Activated CD8-positive, alpha-beta memory T cell treated with anti-CD3 and anti-CD28 coated beads for 4 hours (primary cell): Measurements from ENCODE around the gene TBC1D5.
"Not testable (repeated sequence)": the region's sequence is repeated elsewhere in the genome, so short reads cannot be mapped to it uniquely, and the experiment has no call there.

Experiments
- DNase-seq, 2 donors: peaks; one replicate each; pipeline ENCODE4 v3.0.0-alpha.2; 2020; ENCODE audit warnings: low read depth in 2 of 2

TBC1D5 gene

GRCh38 chr3:17709236-17709810, 33.1 kb downstream of the TBC1D5 start:
- DNase-seq = no peak

- DNase-seq = no peak
These were observed 34.5 kb downstream of the TBC1D5 start for GRCh38 chr3:17707813-17708543.

GRCh38 chr3:17705991-17706390, 36.4 kb downstream of the TBC1D5 start:
- not testable (repeated sequence) for DNase-seq

GRCh38 chr3:17699815-17700214, 42.6 kb downstream of the TBC1D5 start:
- not testable (repeated sequence) for DNase-seq

GRCh38 chr3:17695665-17696064, 46.8 kb downstream of the TBC1D5 start:
- DNase-seq = not testable (repeated sequence)

GRCh38 chr3:17693670-17693999, 48.8 kb downstream of the TBC1D5 start:
- not testable (repeated sequence) for DNase-seq

- DNase-seq = not testable (repeated sequence)
These were observed 49.4 kb downstream of the TBC1D5 start for GRCh38 chr3:17692846-17693669.

GRCh38 chr3:17687566-17687965, 54.9 kb downstream of the TBC1D5 start:
- DNase-seq = no peak

GRCh38 chr3:17686613-17687012, 55.8 kb downstream of the TBC1D5 start:
- DNase-seq = no peak

- DNase-seq = no peak
These were observed 58.8 kb downstream of the TBC1D5 start for GRCh38 chr3:17683542-17684207.

GRCh38 chr3:17680530-17680929, 61.9 kb downstream of the TBC1D5 start:
- DNase-seq = no peak

GRCh38 chr3:17678116-17678741, 64.2 kb downstream of the TBC1D5 start:
- no peak for DNase-seq

- no peak for DNase-seq
These were observed 68.2 kb downstream of the TBC1D5 start for GRCh38 chr3:17674082-17674686.

GRCh38 chr3:17672506-17672905, 69.9 kb downstream of the TBC1D5 start:
- no peak for DNase-seq

GRCh38 chr3:17670749-17671148, 71.7 kb downstream of the TBC1D5 start:
- no peak for DNase-seq

GRCh38 chr3:17664923-17665322, 77.5 kb downstream of the TBC1D5 start:
- no peak for DNase-seq

GRCh38 chr3:17656264-17656663, 86.2 kb downstream of the TBC1D5 start:
- no peak for DNase-seq

- no peak for DNase-seq
These were observed 86.7 kb downstream of the TBC1D5 start for GRCh38 chr3:17655743-17656142.

GRCh38 chr3:17649748-17650147, 92.7 kb downstream of the TBC1D5 start:
- not testable (repeated sequence) for DNase-seq

GRCh38 chr3:17648630-17649355, 93.6 kb downstream of the TBC1D5 start:
- not testable (repeated sequence) for DNase-seq
